ENCODE measurements around the gene MAG. TPM values are rescaled to one million over a fixed set of nuclear protein-coding genes. Genes with fewer than 3 reads are reported as not detected.
A peak's percentile ranks its signal among the peaks of the same experiment; 100 is the strongest.

Gene MAG
- total and polyA plus RNA-seq, 9 of the 15 experiments (the other 6 are each of a cell fraction or from before 2014, with no cell fraction given): 0.11 to 10.0 (median 1.6) TPM

GRCh38 chr19:35346193-35347052, 54.5 kb downstream of the MAG start (continued):
- peak; percentile 33; the same call in 1 of the 2 replicates for TF ChIP-seq MYC (IDR thresholded peaks at IDR 0.05; ENCODE audit: low read depth, low read length)
- no peak for TF ChIP-seq MYC (CRISPR knock-in tag; IDR thresholded peaks at IDR 0.05; ENCODE audit: borderline replicate concordance, low read depth)

DNA sequence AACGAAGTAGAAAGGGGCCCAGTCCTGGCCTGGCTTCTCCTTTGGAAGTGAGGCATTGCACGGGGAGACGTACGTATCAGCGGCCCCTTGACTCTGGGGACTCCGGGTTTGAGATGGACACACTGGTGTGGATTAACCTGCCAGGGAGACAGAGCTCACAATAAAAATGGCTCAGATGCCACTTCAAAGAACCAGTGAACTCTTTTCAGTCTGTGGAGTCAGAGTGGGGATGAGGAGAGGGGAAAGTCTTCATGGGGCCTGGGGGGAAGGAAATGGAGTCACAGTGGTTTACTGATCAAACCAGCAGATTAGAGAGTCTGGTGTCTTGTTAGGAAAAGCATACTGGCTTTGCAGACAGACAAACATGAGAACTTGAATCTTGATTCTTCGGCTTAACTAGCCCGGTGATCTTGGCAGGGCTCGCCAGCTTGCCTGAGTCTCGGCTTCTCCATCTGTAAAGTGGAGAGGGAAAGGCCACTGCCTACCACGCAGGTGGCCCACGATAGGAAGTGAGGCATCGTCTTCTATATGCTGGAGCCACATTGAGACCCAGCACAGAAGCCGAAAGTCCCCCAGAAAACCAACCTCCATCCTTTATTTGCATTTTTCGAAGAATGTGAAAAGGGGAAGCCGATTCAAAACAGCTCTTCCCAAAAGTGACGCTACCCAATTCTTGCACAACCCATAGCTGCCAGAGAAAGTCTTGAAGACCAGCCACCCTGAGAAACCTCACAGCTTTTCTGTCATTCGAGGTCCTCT, 55.4 kb downstream of the MAG start, which contains the start of gene FFAR1:
Gene FFAR1, plus strand, starts transcription at position 732 of the 759 bp plus-strand sequence. CDS start 3,650 bp downstream, outside the sequence.
- Histone ChIP-seq H3K9me3 (replicated peaks; ENCODE audit: control insufficient read depth, insufficient read depth, low read depth, low read length) (no peaks in the 10 kb centered on the region), H3K36me3 (ENCODE audit: control insufficient read depth, insufficient read depth, low read length) (no peaks in the 10 kb centered on the region), H3K4me2 (ENCODE audit: insufficient read depth, low read length) (no peak within 1 kb of the TSS), H3K79me2 (ENCODE audit: control insufficient read depth, insufficient read depth, low read length) (no peaks in the 10 kb centered on the region), H3K27me3 (ENCODE audit: control insufficient read depth in 2 of 2, insufficient read depth in 2 of 2, low read length in 2 of 2) (0 out of 5 replicates have a peak, but pooled peaks cover 0 to 3% of the 10 kb centered on the region in 2 experiments), H2AFZ (ENCODE audit: low read depth, low read length) (no peak within 1 kb of the TSS), H3K4me1 (replicated peaks in 1 of 2; ENCODE audit: control insufficient read depth in 2 of 2, insufficient read depth in 2 of 2, low read length in 2 of 2) (peaks cover 7 to 39% of the 10 kb centered on the region in 2 experiments; a peak in 3 of 5 replicates), H3K9ac (ENCODE audit: insufficient read depth in 1 of 2, low read depth in 2 of 2, low read length in 2 of 2) (no peak within 1 kb of the TSS), H3K4me3 (no peak within 1 kb of the TSS), H3K27ac (ENCODE audit: extremely low read depth, low read depth, low read length) (no peak within 1 kb of the TSS), H3K9me1 (ENCODE audit: control insufficient read depth, insufficient read depth, low read length) (no peaks in the 10 kb centered on the region), H4K20me1 (replicated peaks; ENCODE audit: control insufficient read depth, insufficient read depth, low read length) (no peaks in the 10 kb centered on the region)
- ChIA-PET CTCF (ENCODE audit: low intra/inter-chr PET ratio) (no interaction called here), POLR2A (interaction anchor here (0.7 kb wide), 1 partner anchor 40 kb away, joined by 5 read pairs; no protein-coding TSS in a partner anchor)
- in situ Hi-C loops (cut with MboI): no loop called here
- 17% methylated on average over 15 of the region's 18 CpGs for WGBS (ENCODE audit: insufficient coverage, low coverage, missing lambda C conversion rate)
- peak in 2 of 4 experiments; percentile 4 to 13 for DNase-seq (ENCODE audit: extremely low read depth in 1 of 4, low spot score in 3 of 4)
- BruUV-seq (replicated peaks): no TSS peak
- ATAC-seq: no peak
- intact Hi-C loops (cut with micrococcal nuclease): no loop called here
- FAIRE-seq: peak; percentile 46
- TF ChIP-seq TARDBP (IDR thresholded peaks at IDR 0.05) (no peak), ASH1L (IDR thresholded peaks at IDR 0.05; ENCODE audit: borderline replicate concordance, low read depth, partially characterized antibody) (no peak), ZKSCAN1 (IDR thresholded peaks at IDR 0.05; ENCODE audit: low read depth, low read length) (no peak), RBBP5 (IDR thresholded peaks at IDR 0.05; ENCODE audit: borderline replicate concordance, insufficient read depth, low read length, poor library complexity, severe bottlenecking) (no peak), PCBP1 (IDR thresholded peaks at IDR 0.05; ENCODE audit: low read depth, low read length, poor library complexity, severe bottlenecking) (no peak), ARID3A (IDR thresholded peaks at IDR 0.05; ENCODE audit: borderline replicate concordance, low read depth, low read length) (no peak), DDX20 (tag; IDR thresholded peaks at IDR 0.05; ENCODE audit: low read depth) (peak; percentile 43; the same call in 1 of the 2 replicates), RAD51 (IDR thresholded peaks at IDR 0.05; ENCODE audit: borderline replicate concordance, low read depth) (no peak), SPI1 (IDR thresholded peaks at IDR 0.05; ENCODE audit: borderline replicate concordance, low read depth, low read length) (peak; percentile 46; the same call in 1 of the 2 replicates), ETV5 (CRISPR knock-in tag; IDR thresholded peaks at IDR 0.05; ENCODE audit: low read depth) (no peak), POLR2G (IDR thresholded peaks at IDR 0.05; ENCODE audit: low read depth, low read length) (no peak), ZNF586 (CRISPR knock-in tag; conservative IDR thresholded peaks at IDR 0.05) (no peak), ZFPM2 (CRISPR knock-in tag; IDR thresholded peaks at IDR 0.05) (no peak)

All from K562 (cell line).